K562 (cell line): Measurements from ENCODE around the gene AGBL1. TPM values are rescaled to one million over a fixed set of nuclear protein-coding genes. Genes with fewer than 3 reads are reported as not detected.

Source experiments
- AFF4 ChIP-seq: sonication (generic); formaldehyde crosslinking; IDR thresholded peaks from 2 replicates; pipeline ENCODE4 v1.8.0; 2023; ENCODE audit warnings: mild to moderate bottlenecking, missing genetic modification reagents
- ARID1B ChIP-seq: fragments of 450-650 bp; IDR thresholded peaks from 2 replicates; pipeline ENCODE4 v1.6.1; 2016; ENCODE audit warnings: antibody characterized with exemption, mild to moderate bottlenecking, inconsistent platforms
- ERF ChIP-seq: fragments of 450-650 bp; formaldehyde crosslinking; IDR thresholded peaks from 2 replicates; pipeline ENCODE4 v1.4.0; 2020; ENCODE audit warnings: mild to moderate bottlenecking, mixed read lengths
- GATA2 ChIP-seq: sonication (generic); formaldehyde crosslinking; IDR thresholded peaks from 2 replicates; pipeline ENCODE4 v1.4.0; 2020; ENCODE audit warnings: mild to moderate bottlenecking, missing genetic modification reagents
- IRF2 ChIP-seq: sonication (generic); formaldehyde crosslinking; IDR thresholded peaks from 2 replicates; pipeline ENCODE4 v1.8.1; 2022; ENCODE audit warnings: mild to moderate bottlenecking, missing genetic modification reagents
- L3MBTL2 ChIP-seq: fragments of 450-650 bp; IDR thresholded peaks from 2 replicates; pipeline ENCODE4 v1.6.1; 2016; ENCODE audit warnings: mild to moderate bottlenecking, moderate library complexity
- MAFG ChIP-seq: fragments of 450-650 bp; conservative IDR thresholded peaks from 2 replicates; pipeline ENCODE4 v1.6.1; 2016; ENCODE audit warnings: missing genetic modification characterization, missing compliant biosample characterization
- PML ChIP-seq: IDR thresholded peaks from 2 replicates; pipeline ENCODE4 v1.6.1; 2012; ENCODE audit warnings: low read length, inconsistent platforms
- ZNF318 ChIP-seq, 2 experiments: fragments of 450-650 bp; IDR thresholded peaks; 2 replicates each; pipeline ENCODE4 v1.6.1; 2016; ENCODE audit warnings: mild to moderate bottlenecking in 2 of 2, borderline replicate concordance in 1 of 2, low read depth in 1 of 2, moderate library complexity in 1 of 2
- polyA plus RNA-seq, 8 experiments: library from polyadenylated mRNA; depleted of rRNA in 4 of 8; stranded (reverse) in 5 of 8; unstranded in 3 of 8; fragments of >200 nt; fragmentation: Nextera tagmentation in 2 of 8; fragmentation: Illumina TruSeq in 1 of 8; extraction: Ambion mirVana in 2 of 8; extraction: Trizol in 1 of 8; gene quantifications; 2 replicates each; pipeline versions ENCODE4 v1.2.1 to v1.2.3, GENCODE V29; 2011 to 2014; ENCODE audit warnings: inconsistent platforms in 1 of 8, missing spikeins in 1 of 8
- total RNA-seq, 7 experiments: library from RNA; depleted of rRNA in 6 of 7; stranded (reverse); fragments of >200 nt in 6 of 7; fragmentation: Illumina TruSeq in 2 of 7; extraction: Trizol in 2 of 7; gene quantifications; 2 replicates each; pipeline versions ENCODE4 v1.2.1 to v1.2.3, GENCODE V29; 2011 to 2021; ENCODE audit warnings: low replicate concordance in 1 of 7
- TF ChIP-seq, protein P1 (sequence below): fragments of 450-650 bp; IDR thresholded peaks from 2 replicates; pipeline ENCODE4 v1.7.1; 2018; ENCODE audit warnings: mild to moderate bottlenecking, low read depth; ENCODE audit not compliant: partially characterized antibody
- TF ChIP-seq, protein P2 (sequence below): fragments of 250-450 bp; sonication (Bioruptor Pico); IDR thresholded peaks from 2 replicates; pipeline ENCODE4 v1.5.0; 2021

AGBL1 gene
- total and polyA plus RNA-seq, 9 of the 15 experiments (the other 6 are each of a cell fraction or from before 2014, with no cell fraction given): not detected

- TF ChIP-seq, protein P1, sequence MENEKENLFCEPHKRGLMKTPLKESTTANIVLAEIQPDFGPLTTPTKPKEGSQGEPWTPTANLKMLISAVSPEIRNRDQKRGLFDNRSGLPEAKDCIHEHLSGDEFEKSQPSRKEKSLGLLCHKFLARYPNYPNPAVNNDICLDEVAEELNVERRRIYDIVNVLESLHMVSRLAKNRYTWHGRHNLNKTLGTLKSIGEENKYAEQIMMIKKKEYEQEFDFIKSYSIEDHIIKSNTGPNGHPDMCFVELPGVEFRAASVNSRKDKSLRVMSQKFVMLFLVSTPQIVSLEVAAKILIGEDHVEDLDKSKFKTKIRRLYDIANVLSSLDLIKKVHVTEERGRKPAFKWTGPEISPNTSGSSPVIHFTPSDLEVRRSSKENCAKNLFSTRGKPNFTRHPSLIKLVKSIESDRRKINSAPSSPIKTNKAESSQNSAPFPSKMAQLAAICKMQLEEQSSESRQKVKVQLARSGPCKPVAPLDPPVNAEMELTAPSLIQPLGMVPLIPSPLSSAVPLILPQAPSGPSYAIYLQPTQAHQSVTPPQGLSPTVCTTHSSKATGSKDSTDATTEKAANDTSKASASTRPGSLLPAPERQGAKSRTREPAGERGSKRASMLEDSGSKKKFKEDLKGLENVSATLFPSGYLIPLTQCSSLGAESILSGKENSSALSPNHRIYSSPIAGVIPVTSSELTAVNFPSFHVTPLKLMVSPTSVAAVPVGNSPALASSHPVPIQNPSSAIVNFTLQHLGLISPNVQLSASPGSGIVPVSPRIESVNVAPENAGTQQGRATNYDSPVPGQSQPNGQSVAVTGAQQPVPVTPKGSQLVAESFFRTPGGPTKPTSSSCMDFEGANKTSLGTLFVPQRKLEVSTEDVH: no peak
- TF ChIP-seq AFF4 (no peak), IRF2 (no peak), ARID1B (no peak), MAFG (tag) (peak; percentile 31), PML (no peak), ZNF318 (IDR thresholded peaks at IDR 0.05; ENCODE audit: borderline replicate concordance in 1 of 2, low read depth in 1 of 2) (no peak), GATA2 (no peak), L3MBTL2 (no peak), ERF (CRISPR knock-in tag) (no peak)
- TF ChIP-seq, protein P2, sequence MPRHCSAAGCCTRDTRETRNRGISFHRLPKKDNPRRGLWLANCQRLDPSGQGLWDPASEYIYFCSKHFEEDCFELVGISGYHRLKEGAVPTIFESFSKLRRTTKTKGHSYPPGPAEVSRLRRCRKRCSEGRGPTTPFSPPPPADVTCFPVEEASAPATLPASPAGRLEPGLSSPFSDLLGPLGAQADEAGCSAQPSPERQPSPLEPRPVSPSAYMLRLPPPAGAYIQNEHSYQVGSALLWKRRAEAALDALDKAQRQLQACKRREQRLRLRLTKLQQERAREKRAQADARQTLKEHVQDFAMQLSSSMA (CRISPR knock-in tag): no peak
Observed at GRCh38 chr15:86553108-86553507, 473.4 kb downstream of the AGBL1 start (continued).
